CD4-positive, alpha-beta T cell treated with Interleukin-17A for 4 hours (primary cell): ENCODE measurements around the gene CAMTA1.
"Not testable (repeated sequence)": the region's sequence is repeated elsewhere in the genome, so short reads cannot be mapped to it uniquely, and the experiment has no call there.

ENCODE experiments used
- DNase-seq: peaks from one replicate; pipeline ENCODE4 v3.0.0-alpha.2; 2020; ENCODE audit warnings: mixed read lengths

CAMTA1 gene

GRCh38 chr1:7121622-7121988 lies 336.4 kb downstream of the CAMTA1 start:
- DNase-seq, result no peak

- DNase-seq, result no peak
Measured at GRCh38 chr1:7127322-7128075, 342.2 kb downstream of the CAMTA1 start.

DNA sequence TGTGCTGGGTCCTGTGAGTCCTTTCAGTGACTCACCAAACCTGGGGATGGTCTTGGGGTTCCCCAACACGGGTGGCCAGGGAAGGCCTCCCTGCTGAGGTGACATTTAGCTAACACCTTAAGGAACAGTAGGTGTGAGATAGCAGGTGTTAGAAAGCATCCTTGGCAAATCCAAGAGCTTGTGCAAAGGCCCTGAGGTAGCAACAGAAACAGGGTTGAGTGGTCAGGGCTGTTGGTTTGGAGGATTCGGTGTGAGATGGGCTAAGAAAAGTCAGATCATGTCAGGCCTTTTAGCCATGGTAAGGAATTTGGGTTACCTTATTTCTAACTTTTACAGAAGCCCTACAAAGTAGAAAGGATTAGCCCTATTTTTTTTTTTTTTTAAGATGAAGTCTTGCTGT lies 343.0 kb downstream of the CAMTA1 start:
- no peak for DNase-seq

- no peak for DNase-seq
Measured at GRCh38 chr1:7130127-7130526, 344.9 kb downstream of the CAMTA1 start.

- no peak for DNase-seq
Measured at GRCh38 chr1:7135493-7135892, 350.2 kb downstream of the CAMTA1 start.

GRCh38 chr1:7136166-7136953 lies 351.1 kb downstream of the CAMTA1 start:
- no peak for DNase-seq

GRCh38 chr1:7140251-7140650 lies 355.0 kb downstream of the CAMTA1 start:
- DNase-seq, result no peak

- no peak for DNase-seq
Measured at GRCh38 chr1:7145947-7146346, 360.7 kb downstream of the CAMTA1 start.

DNA sequence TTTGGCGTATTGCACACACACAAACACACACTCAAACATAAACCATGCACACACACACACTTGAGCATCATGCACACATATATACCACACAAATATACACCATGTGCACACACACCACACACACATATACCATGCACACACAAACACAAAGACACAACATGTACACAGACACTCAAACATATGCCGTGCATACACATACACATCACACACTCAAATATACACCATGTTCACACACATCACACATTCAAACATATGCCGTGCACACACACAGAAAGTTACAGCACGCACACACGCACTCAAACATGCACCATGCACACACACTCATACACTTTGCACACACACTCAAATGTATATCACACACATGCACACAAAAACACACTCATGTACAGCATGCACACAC lies 361.5 kb downstream of the CAMTA1 start:
- no peak for DNase-seq

DNA sequence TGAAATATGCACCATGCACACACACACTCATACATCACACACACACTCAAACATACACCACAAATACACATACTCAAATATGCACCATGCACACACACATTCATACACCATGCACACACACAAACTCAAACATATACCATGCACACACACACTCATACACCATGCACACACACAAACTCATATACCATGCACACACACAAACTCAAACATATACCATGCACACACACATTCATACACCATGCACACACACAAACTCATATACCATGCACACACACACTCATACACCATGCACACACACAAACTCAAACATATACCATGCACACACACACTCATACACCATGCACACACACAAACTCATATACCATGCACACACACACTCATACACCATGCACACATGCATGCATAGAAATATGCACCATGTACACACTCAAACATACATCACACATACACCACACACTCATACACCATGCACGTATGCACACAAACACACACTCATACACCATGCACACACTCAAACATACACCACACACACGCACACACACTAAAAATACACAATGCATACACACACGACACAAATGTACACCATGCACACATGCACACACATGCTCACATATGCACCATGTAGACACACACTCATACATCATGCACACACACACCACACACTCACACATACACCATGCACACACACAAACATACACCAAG lies 362.5 kb downstream of the CAMTA1 start:
- DNase-seq, result not testable (repeated sequence)

DNA sequence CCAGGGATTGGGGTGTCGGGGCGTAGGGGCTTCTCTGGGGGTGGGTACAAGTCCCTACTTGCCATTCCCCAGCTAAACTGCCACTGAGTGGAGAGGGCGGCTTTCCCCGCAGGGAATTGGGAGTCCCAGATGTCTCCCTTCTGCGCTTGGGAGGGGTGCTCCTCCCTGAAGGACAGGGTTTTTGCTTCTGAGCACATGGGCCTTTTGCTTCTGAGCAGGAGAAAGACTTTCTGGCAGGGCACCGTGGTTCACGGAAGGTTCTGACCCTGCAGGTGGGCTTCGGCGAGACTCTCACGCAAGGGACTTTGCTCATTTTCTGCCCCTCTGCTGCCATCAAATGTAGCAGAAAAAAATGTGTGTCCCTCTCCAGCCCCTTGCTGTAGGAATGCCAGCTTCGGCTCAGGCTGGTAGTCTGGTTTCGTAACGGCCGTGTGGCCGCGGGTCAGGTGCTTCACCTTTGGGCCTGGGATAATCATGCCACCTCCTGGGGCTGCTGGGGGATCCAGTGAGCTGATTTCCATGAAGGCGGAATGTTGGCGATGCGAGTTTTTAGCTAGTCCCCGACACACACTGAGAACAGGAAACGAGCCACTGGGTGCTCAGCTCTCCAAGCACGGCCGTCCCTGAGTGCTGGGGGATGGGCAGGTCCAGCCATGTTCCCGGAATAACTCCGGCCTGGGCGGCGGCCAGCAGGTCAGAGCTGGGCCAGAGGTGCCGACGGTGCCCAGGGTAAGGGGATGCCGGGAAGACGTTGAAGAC lies 364.0 kb downstream of the CAMTA1 start:
- no peak for DNase-seq

DNA sequence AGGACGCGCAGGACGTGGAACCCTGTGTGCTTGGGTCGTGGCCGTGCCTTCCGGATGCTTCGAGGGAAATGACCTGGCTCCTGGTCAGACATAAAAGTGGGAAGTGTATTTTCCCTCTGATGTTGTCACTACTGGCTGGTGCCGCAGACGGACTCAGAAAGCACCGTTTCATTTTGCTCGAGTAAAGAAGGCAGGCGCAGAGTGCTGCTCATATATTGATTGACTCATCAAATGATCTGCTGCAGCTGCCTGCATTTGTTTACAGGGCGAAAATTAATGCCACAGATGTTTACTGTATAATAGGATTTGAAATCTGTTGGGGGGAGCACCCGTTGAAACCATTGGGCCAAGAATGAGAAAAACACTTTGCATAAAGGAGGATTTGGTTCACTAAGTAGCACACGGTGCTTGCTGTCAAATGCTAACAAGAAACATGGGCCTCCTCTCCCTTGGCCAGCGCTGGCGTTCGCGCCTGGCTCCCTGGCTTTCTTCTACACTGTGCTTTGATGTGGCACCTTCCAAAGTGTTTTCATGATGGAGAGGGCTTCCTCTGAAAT lies 365.5 kb downstream of the CAMTA1 start:
- no peak for DNase-seq

GRCh38 chr1:7151978-7152377 lies 366.7 kb downstream of the CAMTA1 start:
- DNase-seq, result no peak

- no peak for DNase-seq
Measured at GRCh38 chr1:7152655-7153054, 367.4 kb downstream of the CAMTA1 start.

- no peak for DNase-seq
Measured at GRCh38 chr1:7153464-7153863, 368.2 kb downstream of the CAMTA1 start.

DNA sequence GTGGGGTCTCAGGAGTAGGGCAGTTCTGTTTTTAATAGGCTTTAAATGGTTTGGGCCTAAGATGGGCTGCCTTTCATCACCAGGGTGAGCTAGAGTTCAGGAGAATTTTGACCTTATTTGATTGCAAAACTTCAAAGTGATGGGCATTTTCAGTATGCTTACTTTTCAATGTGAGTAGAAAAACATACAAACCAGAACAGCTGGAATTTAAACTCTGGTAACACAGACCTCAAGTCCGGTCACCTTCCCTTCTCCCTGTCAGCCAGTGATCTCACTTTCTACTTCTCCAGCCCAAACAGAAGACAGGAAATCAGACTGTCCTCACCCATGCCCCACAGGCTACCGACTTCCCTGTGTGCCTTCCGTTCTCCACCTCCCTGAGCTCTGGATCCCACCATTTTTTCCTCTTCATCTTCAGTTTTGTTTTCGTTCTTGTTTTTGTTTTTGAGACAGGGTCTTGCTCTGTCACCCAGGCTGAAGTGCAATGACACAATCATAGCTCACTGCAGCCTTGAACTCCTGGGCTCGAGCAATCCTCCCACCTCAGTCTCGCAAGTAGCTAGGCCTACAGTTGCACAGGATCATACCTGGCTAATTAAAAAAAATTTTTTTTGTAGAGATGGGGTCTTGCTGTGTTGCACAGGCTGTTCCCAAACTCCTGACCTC lies 374.0 kb downstream of the CAMTA1 start:
- no peak for DNase-seq

GRCh38 chr1:7168554-7168953 lies 383.3 kb downstream of the CAMTA1 start:
- DNase-seq, result not testable (repeated sequence)

GRCh38 chr1:7171168-7171567 lies 385.9 kb downstream of the CAMTA1 start:
- no peak for DNase-seq

DNA sequence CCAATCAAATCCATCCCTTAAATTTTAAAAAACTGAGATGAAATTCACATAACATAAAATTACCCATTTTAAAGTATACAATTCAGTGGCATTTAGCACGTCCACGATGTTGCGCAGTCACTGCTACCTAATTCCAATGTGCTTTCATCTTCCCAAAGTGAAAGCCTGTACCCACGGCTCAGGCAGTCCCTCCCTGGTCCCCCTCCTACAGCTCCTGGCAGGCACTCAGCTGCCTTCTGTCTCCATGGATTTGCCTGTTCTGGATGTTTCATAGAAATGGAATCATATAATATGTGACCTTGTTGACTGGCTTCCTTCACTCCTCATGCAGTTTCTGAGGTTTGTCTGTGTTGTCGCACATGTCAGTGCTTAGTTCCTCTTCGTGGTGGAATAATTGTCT lies 386.3 kb downstream of the CAMTA1 start:
- no peak for DNase-seq

DNA sequence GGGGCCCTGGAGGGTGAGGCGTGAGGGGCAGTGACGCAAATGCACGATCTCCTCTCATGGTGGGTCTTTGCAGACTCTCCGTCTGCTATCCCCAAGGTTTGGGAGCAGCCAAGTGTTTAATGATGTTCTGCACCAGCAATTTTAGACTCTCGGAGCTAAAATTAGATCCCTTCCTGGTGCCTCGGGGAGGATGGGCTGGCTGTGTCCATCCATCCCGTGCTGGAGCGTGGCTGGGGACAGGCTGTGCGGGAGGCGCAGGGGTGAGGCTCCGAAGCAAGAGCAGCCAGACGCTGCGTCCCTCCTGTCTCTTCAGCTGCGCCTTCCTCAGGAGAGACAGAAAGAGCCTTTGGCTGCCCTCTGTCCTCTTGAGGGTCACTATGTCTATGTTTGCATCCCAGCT lies 387.6 kb downstream of the CAMTA1 start:
- no peak for DNase-seq

- DNase-seq, result no peak
Measured at GRCh38 chr1:7174561-7174960, 389.3 kb downstream of the CAMTA1 start.
